Forelimb muscle (tissue), 1 donor: ENCODE measurements around the gene NCOA6. TPM values are rescaled to one million over a fixed set of nuclear protein-coding genes. Genes with fewer than 3 reads are reported as not detected.
"Not testable (repeated sequence)": the region's sequence is repeated elsewhere in the genome, so short reads cannot be mapped to it uniquely, and the experiment has no call there.

Experiments used
- DNase-seq: peaks from one replicate; pipeline ENCODE4 v3.0.0-alpha.2; 2013; ENCODE audit warnings: low read depth
- polyA plus RNA-seq: library from polyadenylated mRNA; unstranded; fragments of 120-200 nt; gene quantifications from one replicate; pipeline ENCODE4 v1.2.1, GENCODE V29; 2013; ENCODE audit not compliant: insufficient read length

NCOA6 gene
- polyA plus RNA-seq, 1 donor: 18.1 TPM

GRCh38 chr20:34719242-34720017, 106.0 kb downstream of the NCOA6 start:
- DNase-seq: not testable (repeated sequence)

GRCh38 chr20:34717230-34718095, 108.0 kb downstream of the NCOA6 start:
- no peak for DNase-seq

- DNase-seq: no peak
Observed at GRCh38 chr20:34716921-34717229, 108.6 kb downstream of the NCOA6 start.

GRCh38 chr20:34715384-34715783, 110.1 kb downstream of the NCOA6 start:
- DNase-seq: no peak

- not testable (repeated sequence) for DNase-seq
Observed at GRCh38 chr20:34713944-34714515, 111.4 kb downstream of the NCOA6 start.

- DNase-seq: no peak
Observed at GRCh38 chr20:34713194-34713943, 112.1 kb downstream of the NCOA6 start.

GRCh38 chr20:34712525-34713192, 112.8 kb downstream of the NCOA6 start:
- no peak for DNase-seq

- DNase-seq: no peak
Observed at GRCh38 chr20:34711813-34712430, 113.5 kb downstream of the NCOA6 start.

- no peak for DNase-seq
Observed at GRCh38 chr20:34710861-34711574, 114.4 kb downstream of the NCOA6 start.

GRCh38 chr20:34710568-34710839, 114.9 kb downstream of the NCOA6 start:
- DNase-seq: no peak

GRCh38 chr20:34709831-34710567, 115.5 kb downstream of the NCOA6 start:
- DNase-seq: no peak

- no peak for DNase-seq
Observed at GRCh38 chr20:34709044-34709830, 116.2 kb downstream of the NCOA6 start.

- DNase-seq: no peak
Observed at GRCh38 chr20:34708621-34709043, 116.8 kb downstream of the NCOA6 start.

- DNase-seq: no peak
Observed at GRCh38 chr20:34706912-34707784, 118.3 kb downstream of the NCOA6 start.

GRCh38 chr20:34706302-34706875, 119.1 kb downstream of the NCOA6 start:
- DNase-seq: no peak

GRCh38 chr20:34705397-34706301, 119.8 kb downstream of the NCOA6 start:
- DNase-seq: no peak
